ELF-1 (cell line): ENCODE data around the gene FNIP1.
"Not testable (repeated sequence)": the region's sequence is repeated elsewhere in the genome, so short reads cannot be mapped to it uniquely, and the experiment has no call there.

Experiments used
- DNase-seq: peaks from one replicate; pipeline ENCODE4 v3.0.0-alpha.2; 2016; ENCODE audit warnings: low read depth, low spot score

The FNIP1 gene

GRCh38 chr5:131684595-131684994 lies 112.2 kb downstream of the FNIP1 start:
- no peak for DNase-seq

GRCh38 chr5:131684051-131684450 lies 112.8 kb downstream of the FNIP1 start:
- DNase-seq = no peak

- DNase-seq = no peak
Observed at GRCh38 chr5:131682826-131683225, 114.0 kb downstream of the FNIP1 start.

- DNase-seq = no peak
Observed at GRCh38 chr5:131682175-131682574, 114.6 kb downstream of the FNIP1 start.

- DNase-seq = no peak
Observed at GRCh38 chr5:131679911-131680310, 116.9 kb downstream of the FNIP1 start.

DNA sequence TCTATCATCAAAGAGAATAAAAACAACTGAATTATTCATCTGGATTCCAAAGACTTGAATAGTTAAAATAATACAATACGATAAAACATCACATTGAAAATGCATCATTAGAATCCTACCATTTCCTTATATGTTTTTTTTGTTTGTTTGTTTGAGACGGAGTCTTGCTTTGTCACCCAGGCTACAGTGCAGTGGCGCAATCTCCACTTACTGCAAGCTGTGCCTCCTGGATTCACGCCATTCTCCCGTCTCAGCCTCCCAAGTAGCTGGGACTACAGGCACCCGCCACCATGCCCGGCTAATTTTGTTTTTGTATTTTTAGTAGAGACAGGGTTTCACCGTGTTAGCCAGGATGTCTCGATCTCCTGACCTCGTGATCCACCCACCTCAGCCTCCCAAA lies 118.5 kb downstream of the FNIP1 start:
- not testable (repeated sequence) for DNase-seq

- DNase-seq = no peak
Observed at GRCh38 chr5:131677115-131677514, 119.7 kb downstream of the FNIP1 start.

GRCh38 chr5:131672776-131673175 lies 124.0 kb downstream of the FNIP1 start:
- DNase-seq = no peak

DNA sequence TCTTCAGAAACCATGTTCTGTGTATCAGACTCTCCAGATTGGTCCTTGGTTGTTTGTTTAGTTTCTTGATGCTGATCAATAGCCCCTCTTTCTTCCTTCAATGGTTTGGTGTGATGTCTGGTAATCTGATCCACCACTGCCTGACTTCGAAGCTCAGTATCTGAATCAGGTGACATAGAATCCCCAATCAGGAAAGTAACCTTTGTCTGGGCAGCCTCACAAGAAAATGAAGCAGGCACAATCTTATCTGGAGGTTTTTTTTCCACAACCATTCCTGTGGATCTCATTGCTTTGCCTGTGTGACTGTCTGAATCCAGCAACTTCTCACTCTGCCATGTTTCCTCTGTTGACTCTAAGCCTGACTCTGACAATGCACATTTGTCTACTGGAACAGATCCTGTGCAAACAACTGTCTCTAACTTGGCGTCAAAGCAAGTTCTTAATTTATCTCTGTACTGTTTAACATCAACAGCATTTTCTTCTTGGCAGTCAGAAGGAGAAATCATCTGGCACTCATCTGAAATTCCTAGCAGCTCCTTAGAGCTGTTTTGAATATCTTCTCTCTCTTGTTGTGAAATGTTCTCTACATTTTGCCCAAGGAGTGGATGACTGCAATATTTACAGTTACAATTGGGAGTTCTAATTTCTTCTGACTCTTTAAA lies 124.7 kb downstream of the FNIP1 start:
- no peak for DNase-seq

- DNase-seq = no peak
Observed at GRCh38 chr5:131671409-131671808, 125.4 kb downstream of the FNIP1 start.

GRCh38 chr5:131664929-131665328 lies 131.9 kb downstream of the FNIP1 start:
- no peak for DNase-seq

- DNase-seq = no peak
Observed at GRCh38 chr5:131661933-131662332, 134.9 kb downstream of the FNIP1 start.

GRCh38 chr5:131659841-131660240 lies 137.0 kb downstream of the FNIP1 start:
- DNase-seq = no peak

DNA sequence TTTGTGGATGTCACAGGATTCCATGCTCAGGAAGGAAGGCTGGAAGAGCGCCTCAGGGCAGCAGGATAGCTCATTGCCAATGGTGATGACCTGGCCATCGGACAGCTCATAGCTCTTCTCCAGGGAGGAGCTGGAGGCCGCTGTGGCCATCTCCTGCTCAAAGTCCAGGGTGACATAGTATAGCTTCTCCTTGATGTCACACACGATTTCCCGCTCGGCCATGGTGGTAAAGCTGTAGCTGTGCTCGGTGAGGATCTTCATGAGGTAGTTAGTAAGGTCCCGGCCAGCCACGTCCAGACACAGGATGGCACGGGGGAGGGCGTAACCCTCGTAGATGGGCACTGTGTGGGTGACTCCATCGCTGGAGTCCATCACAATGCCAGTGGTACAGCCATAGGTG lies 137.5 kb downstream of the FNIP1 start:
- no peak for DNase-seq

GRCh38 chr5:131654776-131655175 lies 142.0 kb downstream of the FNIP1 start:
- DNase-seq = no peak

GRCh38 chr5:131654309-131654708 lies 142.5 kb downstream of the FNIP1 start:
- DNase-seq = no peak

DNA sequence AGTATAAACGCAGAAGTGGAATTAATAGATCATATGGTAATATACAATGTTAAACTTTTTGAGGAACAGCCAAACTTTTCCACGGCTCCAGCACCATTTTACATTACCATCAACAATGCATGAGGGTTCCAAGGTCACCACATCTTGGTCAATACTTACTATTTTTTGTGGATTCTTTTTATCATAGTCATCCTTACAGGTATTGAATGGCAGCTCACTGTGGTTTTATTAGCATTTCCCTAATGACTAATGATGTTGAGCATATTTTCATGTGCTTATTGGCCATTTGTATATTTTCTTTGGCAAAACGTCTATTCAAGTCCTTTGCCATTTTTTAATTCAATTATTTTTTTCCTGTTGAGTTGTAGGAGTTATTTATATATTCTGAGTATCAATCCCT lies 147.7 kb downstream of the FNIP1 start:
- no peak for DNase-seq

GRCh38 chr5:131647048-131647769 lies 149.6 kb downstream of the FNIP1 start:
- no peak for DNase-seq

- DNase-seq = no peak
Observed at GRCh38 chr5:131644822-131645221, 152.0 kb downstream of the FNIP1 start.

GRCh38 chr5:131644370-131644769 lies 152.4 kb downstream of the FNIP1 start:
- DNase-seq = no peak

DNA sequence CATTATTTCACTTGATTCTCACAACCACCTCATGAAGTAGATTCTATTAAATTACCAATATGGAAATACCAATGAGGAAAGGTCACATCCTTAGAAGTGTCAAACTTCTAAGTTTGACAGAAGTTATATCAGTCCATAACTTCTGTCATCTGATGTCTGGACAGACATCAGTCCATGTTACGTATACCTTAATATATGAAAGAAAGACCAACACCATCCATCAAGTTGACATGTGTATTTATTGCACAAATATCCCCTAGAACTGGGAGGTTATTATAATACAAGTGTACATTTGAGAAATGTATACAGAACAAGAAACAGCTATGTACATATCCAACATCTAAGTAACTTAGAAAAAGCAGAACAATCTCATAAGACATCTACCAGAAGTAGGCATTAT lies 155.3 kb downstream of the FNIP1 start:
- no peak for DNase-seq

GRCh38 chr5:131640043-131640856 lies 156.6 kb downstream of the FNIP1 start:
- DNase-seq = no peak

DNA sequence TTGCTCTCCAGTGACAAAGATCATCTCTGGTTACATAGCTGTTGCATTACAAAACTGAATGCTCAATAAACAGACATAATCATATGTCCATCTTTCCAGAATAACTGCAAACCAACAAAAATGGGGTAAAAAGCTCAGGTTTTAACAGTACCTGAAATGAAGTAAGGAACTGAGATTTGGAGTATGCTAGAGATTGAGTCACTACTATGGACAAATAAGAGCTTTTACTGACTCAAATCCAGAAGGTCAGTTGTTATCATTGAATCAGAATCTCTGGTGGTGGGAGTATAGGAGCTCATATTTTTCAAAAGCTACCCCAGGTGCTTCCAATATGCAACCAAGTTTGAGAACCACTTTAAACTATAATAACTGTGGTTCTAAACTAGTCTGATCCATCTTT lies 157.7 kb downstream of the FNIP1 start:
- DNase-seq = no peak
